K562 (cell line): ENCODE measurements around the gene EXOC6. TPM values are rescaled to one million over a fixed set of nuclear protein-coding genes. Genes with fewer than 3 reads are reported as not detected.

Experiments
- ATAC-seq: fragments of 200-7000 bp; cut with Tn5 transposase; 3 replicates; pipeline ENCODE4 v1.9.1; 2020; ENCODE audit warnings: moderate library complexity
- BruUV-seq: library from RNA; stranded (reverse); fragments of 400-500 nt; replicated peaks from 2 replicates; lab custom pipeline; 2021; lab: Mats Ljungman, UMichigan
- CTCF ChIA-PET: fragments of 300-600 bp; formaldehyde crosslinking; extraction: SDS; loops from one replicate; lab custom pipeline; 2021; ENCODE audit warnings: low intra/inter-chr PET ratio; lab: Yijun Ruan, JAX
- POLR2A ChIA-PET: fragments of 300-600, 350-650 bp; sonication (Branson Sonifier 250); formaldehyde crosslinking; extraction: SDS; loops from one replicate; lab custom pipeline; 2021; ENCODE audit warnings: antibody characterized with exemption, inconsistent platforms; lab: Yijun Ruan, JAX
- DNase-seq, 4 experiments: peaks; one replicate each; pipeline versions ENCODE4 v3.0.0 to v3.0.0-alpha.2; 2011 to 2018; ENCODE audit warnings: low spot score in 3 of 4, mixed read lengths in 3 of 4; ENCODE audit errors: extremely low read depth in 1 of 4
- FAIRE-seq: peaks from 2 replicates; lab custom pipeline; 2011; peaks lifted over from hg19 to GRCh38; lab: Jason Lieb, UNC
- H2AFZ ChIP-seq: 2 replicates; pipeline ENCODE4 v1.6.0; 2011; ENCODE audit warnings: low read depth, low read length, control low read depth, inconsistent platforms
- H3K27ac ChIP-seq: fragments of 200-600 bp; 3 replicates; pipeline ENCODE4 v1.8.0; 2011; ENCODE audit warnings: low read depth, mild to moderate bottlenecking, control low read depth, inconsistent platforms, low read length, moderate library complexity, mixed read lengths; ENCODE audit errors: extremely low read depth
- H3K27me3 ChIP-seq, 2 experiments: fragments of 300-600 bp in 1 of 2; 2 replicates in 1 of 2; 3 replicates in 1 of 2; pipeline versions ENCODE4 v1.6.0 to v1.8.0; 2011; ENCODE audit warnings: inconsistent platforms in 2 of 2, low read length in 2 of 2, mild to moderate bottlenecking in 1 of 2, mixed read lengths in 1 of 2, moderate library complexity in 1 of 2; ENCODE audit not compliant: control insufficient read depth in 2 of 2, insufficient read depth in 2 of 2
- H3K36me3 ChIP-seq: fragments of 300-600 bp; 3 replicates; pipeline ENCODE4 v1.8.0; 2011; ENCODE audit warnings: mild to moderate bottlenecking, low read length, inconsistent platforms; ENCODE audit not compliant: control insufficient read depth, insufficient read depth
- H3K4me1 ChIP-seq, 2 experiments: fragments of 200-600 bp in 1 of 2; replicated peaks in 1 of 2; 2 replicates in 1 of 2; 3 replicates in 1 of 2; pipeline versions ENCODE4 v1.5.1 to v1.8.0; 2011; ENCODE audit warnings: inconsistent platforms in 2 of 2, low read length in 2 of 2, mild to moderate bottlenecking in 1 of 2, mixed read lengths in 1 of 2, moderate library complexity in 1 of 2; ENCODE audit not compliant: control insufficient read depth in 2 of 2, insufficient read depth in 2 of 2
- H3K4me2 ChIP-seq: 2 replicates; pipeline ENCODE4 v1.6.1; 2011; ENCODE audit warnings: low read length, control low read depth, inconsistent platforms, mixed read lengths; ENCODE audit not compliant: insufficient read depth
- H3K4me3 ChIP-seq: fragments of 200-600 bp; sonication (generic), shearing (Covaris generic); 2 replicates; pipeline ENCODE4 v1.5.1; 2016; ENCODE audit warnings: control low read depth, inconsistent platforms
- H3K79me2 ChIP-seq: fragments of 200-600 bp; 3 replicates; pipeline ENCODE4 v1.8.0; 2011; ENCODE audit warnings: low read length, inconsistent platforms; ENCODE audit not compliant: control insufficient read depth, insufficient read depth
- H3K9ac ChIP-seq, 2 experiments: 2 replicates each; pipeline versions ENCODE4 v1.6.0 to v1.6.1; 2011; ENCODE audit warnings: low read depth in 2 of 2, low read length in 2 of 2, control low read depth in 1 of 2, inconsistent platforms in 1 of 2, mild to moderate bottlenecking in 1 of 2, mixed read lengths in 1 of 2; ENCODE audit not compliant: insufficient read depth in 1 of 2
- H3K9me1 ChIP-seq: one replicate; pipeline ENCODE4 v1.6.0; 2011; ENCODE audit warnings: inconsistent platforms, mild to moderate bottlenecking, low read length, moderate library complexity; ENCODE audit not compliant: control insufficient read depth, insufficient read depth
- H3K9me3 ChIP-seq: replicated peaks from 2 replicates; pipeline ENCODE4 v1.5.1; 2011; ENCODE audit warnings: low read depth, low read length, inconsistent platforms; ENCODE audit not compliant: control insufficient read depth, insufficient read depth
- H4K20me1 ChIP-seq: replicated peaks from 2 replicates; pipeline ENCODE4 v1.6.1; 2011; ENCODE audit warnings: low read length, inconsistent platforms, mixed read lengths; ENCODE audit not compliant: control insufficient read depth, insufficient read depth
- DPF2 ChIP-seq: fragments of 450-650 bp; IDR thresholded peaks from 2 replicates; pipeline ENCODE4 v1.6.1; 2016
- ELF2 ChIP-seq: fragments of 250-450 bp; sonication (Bioruptor Pico); IDR thresholded peaks from 2 replicates; pipeline ENCODE4 v1.5.0; 2021; ENCODE audit warnings: mild to moderate bottlenecking
- EP300 ChIP-seq: IDR thresholded peaks from 2 replicates; pipeline ENCODE4 v1.6.1; 2012; ENCODE audit warnings: low read length, improper control_type of control experiment
- HNRNPUL1 ChIP-seq: fragments of 200-400 bp; formaldehyde crosslinking; IDR thresholded peaks from 2 replicates; pipeline ENCODE4 v1.6.1; 2017; ENCODE audit warnings: low read length
- NCOA6 ChIP-seq: fragments of 450-650 bp; IDR thresholded peaks from 2 replicates; pipeline ENCODE4 v1.6.1; 2017; ENCODE audit warnings: mild to moderate bottlenecking
- NR3C1 ChIP-seq: sonication (generic); formaldehyde crosslinking; IDR thresholded peaks from 2 replicates; pipeline ENCODE4 v1.8.1; 2022; ENCODE audit warnings: missing genetic modification reagents
- PTRF ChIP-seq: fragments of 450-650 bp; IDR thresholded peaks from 2 replicates; pipeline ENCODE4 v1.6.1; 2016; ENCODE audit warnings: mild to moderate bottlenecking, missing genetic modification characterization, missing compliant biosample characterization
- RBM15 ChIP-seq: fragments of 200-400 bp; formaldehyde crosslinking; IDR thresholded peaks from 2 replicates; pipeline ENCODE4 v1.6.1; 2018; ENCODE audit warnings: mild to moderate bottlenecking, low read length, moderate library complexity; ENCODE audit not compliant: insufficient read depth
- RBM34 ChIP-seq: fragments of 200-400 bp; formaldehyde crosslinking; IDR thresholded peaks from 2 replicates; pipeline ENCODE4 v1.6.1; 2018; ENCODE audit warnings: low read length, borderline replicate concordance; ENCODE audit not compliant: insufficient read depth
- SUPT5H ChIP-seq: fragments of 450-650 bp; IDR thresholded peaks from 2 replicates; pipeline ENCODE4 v1.6.1; 2016
- THRAP3 ChIP-seq: fragments of 450-650 bp; IDR thresholded peaks from 2 replicates; pipeline ENCODE4 v1.6.1; 2016; ENCODE audit warnings: mild to moderate bottlenecking, inconsistent platforms, borderline replicate concordance
- ZFX ChIP-seq: sonication (generic); formaldehyde crosslinking; IDR thresholded peaks from 2 replicates; pipeline ENCODE4 v1.8.0; 2022; ENCODE audit warnings: mild to moderate bottlenecking, missing genetic modification reagents, moderate library complexity
- ZNF23 ChIP-seq: fragments of 250-450 bp; sonication (Bioruptor Pico); IDR thresholded peaks from 2 replicates; pipeline ENCODE4 v1.4.0; 2020; ENCODE audit warnings: mild to moderate bottlenecking
- ZNF274 ChIP-seq: IDR thresholded peaks from 2 replicates; pipeline ENCODE4 v1.6.1; 2011; ENCODE audit warnings: low read depth, mild to moderate bottlenecking, low read length, moderate library complexity, borderline replicate concordance
- WGBS: fragments of 100-300 bp; shearing (Covaris generic); methylation state at CpG from one replicate; pipeline ENCODE4 v1.1.6; 2016; ENCODE audit warnings: low coverage, mixed read lengths; ENCODE audit not compliant: insufficient coverage; ENCODE audit errors: missing lambda C conversion rate; 5-methylcytosine and 5-hydroxymethylcytosine counted together
- in situ Hi-C: fragments of 300-500 bp; cut with MboI; formaldehyde crosslinking; loops from 4 replicates; pipeline ENCODE4 v1.15.0; 2018; ENCODE audit warnings: inconsistent platforms, mixed read lengths
- intact Hi-C: fragments of 100-400 bp; cut with micrococcal nuclease; formaldehyde crosslinking; loops from 2 replicates; pipeline ENCODE4 v1.14.2; 2022
- polyA plus RNA-seq, 8 experiments: library from polyadenylated mRNA; depleted of rRNA in 4 of 8; stranded (reverse) in 5 of 8; unstranded in 3 of 8; fragments of >200 nt; fragmentation: Nextera tagmentation in 2 of 8; fragmentation: Illumina TruSeq in 1 of 8; extraction: Ambion mirVana in 2 of 8; extraction: Trizol in 1 of 8; gene quantifications; 2 replicates each; pipeline versions ENCODE4 v1.2.1 to v1.2.3, GENCODE V29; 2011 to 2014; ENCODE audit warnings: inconsistent platforms in 1 of 8, missing spikeins in 1 of 8
- total RNA-seq, 7 experiments: library from RNA; depleted of rRNA in 6 of 7; stranded (reverse); fragments of >200 nt in 6 of 7; fragmentation: Illumina TruSeq in 2 of 7; extraction: Trizol in 2 of 7; gene quantifications; 2 replicates each; pipeline versions ENCODE4 v1.2.1 to v1.2.3, GENCODE V29; 2011 to 2021; ENCODE audit warnings: low replicate concordance in 1 of 7
- TF ChIP-seq, protein P1 (sequence below), 2 experiments: fragments of 250-450 bp in 1 of 2; fragments of 450-650 bp in 1 of 2; sonication (Bioruptor Pico) in 1 of 2; IDR thresholded peaks; 2 replicates each; pipeline versions ENCODE4 v1.6.1 to v1.8.0; 2016 to 2021; ENCODE audit warnings: mild to moderate bottlenecking in 2 of 2, moderate library complexity in 2 of 2, missing compliant biosample characterization in 1 of 2, missing genetic modification characterization in 1 of 2

Gene EXOC6
- total and polyA plus RNA-seq, 9 of the 15 experiments (the other 6 are each of a cell fraction or from before 2014, with no cell fraction given) = 13.9 to 42.8 (median 24.9) TPM

DNA sequence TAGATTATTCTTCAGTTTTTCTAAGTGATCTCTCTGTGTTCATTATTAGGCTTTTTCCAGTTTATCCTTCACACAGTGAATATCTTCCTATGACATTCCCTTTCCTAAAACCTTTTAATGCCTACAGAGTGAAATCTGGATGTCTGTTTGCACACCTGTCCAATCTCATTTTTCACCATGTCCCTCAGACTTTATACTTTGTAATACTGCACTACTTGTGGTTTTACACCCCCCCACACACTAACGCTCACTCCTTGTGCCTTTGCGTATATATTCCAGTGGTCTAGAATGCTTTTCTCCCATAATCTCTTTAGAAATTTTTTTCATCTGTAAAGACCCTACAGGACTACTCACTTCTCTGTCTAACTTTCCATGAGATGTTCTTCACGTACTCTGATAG lies 98.2 kb downstream of the EXOC6 start:
- H3K4me2 ChIP-seq = no peak overlapping the region
- H3K9ac ChIP-seq = no peak overlapping the region
- no peak overlapping the region for H3K27ac ChIP-seq
- H3K9me1 ChIP-seq = no peaks in the 10 kb centered on the region
- WGBS = 94% methylated on average over 3 of the region's 3 CpGs
- TF ChIP-seq SUPT5H (no peak), HNRNPUL1 (no peak), ELF2 (CRISPR knock-in tag) (no peak), NR3C1 (CRISPR knock-in tag) (no peak), THRAP3 (no peak), ZNF23 (no peak), RBM34 (no peak), EP300 (no peak), ZFX (CRISPR knock-in tag) (no peak), DPF2 (no peak), NCOA6 (no peak), PTRF (tag) (no peak), ZNF274 (no peak), RBM15 (no peak)
- TF ChIP-seq, protein P1, sequence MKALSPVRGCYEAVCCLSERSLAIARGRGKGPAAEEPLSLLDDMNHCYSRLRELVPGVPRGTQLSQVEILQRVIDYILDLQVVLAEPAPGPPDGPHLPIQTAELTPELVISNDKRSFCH (CRISPR knock-in tag; IDR thresholded peaks at IDR 0.05) = no peak
- TF ChIP-seq, protein P1 (tag; IDR thresholded peaks at IDR 0.05) = no peak
- ATAC-seq (no peak), DNase-seq (no peak), FAIRE-seq (no peak)
- peaks cover 38% of the 10 kb centered on the region; the same call in 2 of the 3 replicates for H3K36me3 ChIP-seq
- no peaks in the 10 kb centered on the region for H3K79me2 ChIP-seq
- no peaks in the 10 kb centered on the region; the same call in 1 of the 2 replicates for H3K9me3 ChIP-seq
- H4K20me1 ChIP-seq = no peaks in the 10 kb centered on the region
- H3K27me3 ChIP-seq = no peaks in the 10 kb centered on the region
- intact Hi-C loops (no loop called here), in situ Hi-C loops (no loop called here)
- no peak overlapping the region for H2AFZ ChIP-seq
- H3K4me3 ChIP-seq = no peak overlapping the region
- POLR2A ChIA-PET = no interaction called here
- BruUV-seq = no TSS peak
- CTCF ChIA-PET = no interaction called here
- H3K4me1 ChIP-seq = no peaks in the 10 kb centered on the region
